Activated naive CD4-positive, alpha-beta T cell treated with anti-CD3 and anti-CD28 coated beads, Interleukin-2, amount 10 ng/mL, durations not matched to agents 7 days and 5 days (primary cell): Measurements from ENCODE around the gene PEX5.
"Not testable (repeated sequence)": the region's sequence is repeated elsewhere in the genome, so short reads cannot be mapped to it uniquely, and the experiment has no call there.

Experiments
- CTCF ChIA-PET: fragments of 350-600 bp; sonication (Branson Sonifier 250); formaldehyde crosslinking; loops from one replicate; lab custom pipeline; 2021; ENCODE audit warnings: antibody characterized with exemption; lab: Charles Lee
- DNase-seq: peaks from one replicate; pipeline ENCODE4 v3.0.0-alpha.2; 2020
- H3K27ac Mint-ChIP-seq: one replicate; pipeline ENCODE4 v1.8.0; 2021; ENCODE audit warnings: mild to moderate bottlenecking, moderate library complexity, mixed read lengths
- H3K27me3 Mint-ChIP-seq: one replicate; pipeline ENCODE4 v1.8.0; 2021; ENCODE audit warnings: mild to moderate bottlenecking, mixed read lengths
- H3K36me3 Mint-ChIP-seq: one replicate; pipeline ENCODE4 v1.8.0; 2021; ENCODE audit warnings: mixed read lengths
- H3K4me1 Mint-ChIP-seq: one replicate; pipeline ENCODE4 v1.8.0; 2021; ENCODE audit warnings: mixed read lengths
- H3K4me3 Mint-ChIP-seq: one replicate; pipeline ENCODE4 v1.8.0; 2021; ENCODE audit warnings: mild to moderate bottlenecking, moderate library complexity, mixed read lengths
- H3K9me3 Mint-ChIP-seq: one replicate; pipeline ENCODE4 v1.8.0; 2021; ENCODE audit warnings: mixed read lengths

PEX5 gene

DNA sequence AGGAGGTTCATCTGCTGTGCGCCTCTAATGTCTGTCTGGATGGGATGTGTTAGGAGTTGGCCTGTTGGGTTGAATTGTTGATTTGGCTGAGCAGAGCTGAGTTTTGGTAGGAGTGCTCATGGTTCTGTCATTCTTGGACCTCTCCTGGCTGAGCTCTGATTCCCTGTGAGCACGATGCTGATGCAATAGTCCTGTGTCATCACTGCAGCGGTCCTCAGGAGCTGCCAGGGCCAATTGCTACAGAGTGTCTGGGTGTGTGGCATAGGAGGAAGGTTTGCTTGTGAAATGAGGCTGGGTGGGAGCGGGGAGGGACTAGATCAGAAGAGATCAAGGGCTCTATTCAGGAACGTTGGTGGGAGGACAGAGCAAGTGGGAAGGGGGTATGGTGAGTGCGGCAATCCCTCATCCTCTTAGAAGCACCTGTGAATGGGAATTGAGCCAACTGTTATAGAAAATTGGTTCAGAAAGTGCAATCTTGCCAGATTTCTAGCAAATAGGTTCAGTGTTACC is 21.2 kb downstream of the PEX5 start:
- CTCF ChIA-PET = interaction anchor here (1.1 to 3.7 kb wide), 2 partner anchors 9 to 427 kb away, joined by 3 to 11 read pairs; no protein-coding TSS in a partner anchor
- Mint-ChIP-seq H3K27ac (no peak overlapping the region), H3K9me3 (peaks cover 9% of the 10 kb centered on the region), H3K4me1 (no peaks in the 10 kb centered on the region), H3K27me3 (no peaks in the 10 kb centered on the region), H3K36me3 (peaks cover 49% of the 10 kb centered on the region), H3K4me3 (no peak overlapping the region)
- no peak for DNase-seq

DNA sequence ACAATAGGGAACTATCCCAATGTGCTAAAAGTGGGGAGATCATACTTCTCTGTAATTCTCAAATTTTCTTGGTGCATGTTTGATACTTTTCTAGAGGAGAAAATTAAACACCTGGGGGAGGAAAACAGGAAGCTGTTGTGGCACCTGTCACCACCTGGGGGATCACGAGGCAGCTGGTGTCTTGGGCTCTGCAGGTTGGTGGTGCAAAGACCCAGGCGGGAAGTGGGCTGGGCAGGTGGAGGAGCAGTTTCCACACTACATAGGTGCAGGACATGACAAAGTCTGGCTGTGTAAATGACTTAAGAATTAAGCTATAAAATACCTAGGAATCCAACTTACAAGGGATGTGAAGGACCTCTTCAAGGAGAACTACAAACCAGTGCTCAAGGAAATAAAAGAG is 23.2 kb downstream of the PEX5 start:
- CTCF ChIA-PET = interaction anchor here (1.1 kb wide), 1 partner anchor 425 kb away, joined by 3 read pairs; no protein-coding TSS in a partner anchor

DNA sequence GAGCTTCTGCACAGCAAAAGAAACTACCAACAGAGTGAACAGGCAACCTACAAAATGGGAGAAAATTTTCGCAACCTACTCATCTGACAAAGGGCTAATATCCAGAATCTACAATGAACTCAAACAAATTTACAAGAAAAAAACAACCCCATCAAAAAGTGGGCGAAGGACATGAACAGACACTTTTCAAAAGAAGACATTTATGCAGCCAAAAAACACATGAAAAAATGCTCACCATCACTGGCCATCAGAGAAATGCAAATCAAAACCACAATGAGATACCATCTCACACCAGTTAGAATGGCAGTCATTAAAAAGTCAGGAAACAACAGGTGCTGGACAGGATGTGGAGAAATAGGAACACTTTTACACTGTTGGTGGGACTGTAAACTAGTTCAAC is 24.3 kb downstream of the PEX5 start:
- H3K27ac Mint-ChIP-seq, H3K9me3 Mint-ChIP-seq, H3K27me3 Mint-ChIP-seq, DNase-seq, H3K4me1 Mint-ChIP-seq, H3K4me3 Mint-ChIP-seq, CTCF ChIA-PET: not testable (repeated sequence)
- H3K36me3 Mint-ChIP-seq = peaks cover 32% of the 10 kb centered on the region

More for the DNA sequence above, 23.2 kb downstream of the PEX5 start:
- Mint-ChIP-seq H3K36me3 (peaks cover 39% of the 10 kb centered on the region), H3K9me3 (peaks cover 9% of the 10 kb centered on the region), H3K27me3 (peaks cover 4% of the 10 kb centered on the region), H3K4me1 (no peaks in the 10 kb centered on the region), H3K27ac (no peak overlapping the region), H3K4me3 (no peak overlapping the region)
- DNase-seq = no peak

DNA sequence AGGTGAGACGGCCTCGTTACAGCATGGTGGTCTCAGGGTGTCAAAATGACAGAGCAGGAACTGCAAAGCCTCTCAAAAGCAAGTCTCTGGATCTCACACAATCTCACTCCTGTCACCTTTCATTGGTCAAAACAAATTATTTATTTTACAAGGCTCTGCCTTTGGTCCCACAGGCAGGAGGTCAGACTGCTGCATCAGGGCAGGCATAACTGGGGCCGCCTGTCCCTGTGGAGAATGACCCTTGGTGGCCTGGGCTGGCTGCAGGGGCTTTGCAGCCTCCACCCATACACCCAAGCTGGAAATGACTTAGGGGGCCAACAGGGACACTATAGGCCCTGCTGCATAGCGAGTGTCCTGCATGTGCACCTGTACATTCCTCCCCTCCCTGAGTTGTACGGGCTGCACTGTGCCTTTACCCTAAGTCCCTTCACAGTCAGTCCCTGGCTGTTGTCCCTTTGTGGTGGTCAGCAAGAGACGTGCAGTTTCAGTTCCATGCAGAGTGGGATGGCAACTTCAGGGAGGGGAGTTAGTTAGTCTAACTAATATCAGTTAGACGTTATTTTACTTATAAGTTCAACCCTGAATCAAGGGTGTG is 28.1 kb downstream of the PEX5 start:
- H3K4me1 Mint-ChIP-seq = no peaks in the 10 kb centered on the region
- CTCF ChIA-PET = no interaction called here
- H3K9me3 Mint-ChIP-seq = peaks cover 3% of the 10 kb centered on the region
- H3K27me3 Mint-ChIP-seq = peaks cover 4% of the 10 kb centered on the region
- H3K27ac Mint-ChIP-seq = no peak overlapping the region
- no peak for DNase-seq
- peaks cover 3% of the 10 kb centered on the region for H3K36me3 Mint-ChIP-seq
- no peak overlapping the region for H3K4me3 Mint-ChIP-seq

DNA sequence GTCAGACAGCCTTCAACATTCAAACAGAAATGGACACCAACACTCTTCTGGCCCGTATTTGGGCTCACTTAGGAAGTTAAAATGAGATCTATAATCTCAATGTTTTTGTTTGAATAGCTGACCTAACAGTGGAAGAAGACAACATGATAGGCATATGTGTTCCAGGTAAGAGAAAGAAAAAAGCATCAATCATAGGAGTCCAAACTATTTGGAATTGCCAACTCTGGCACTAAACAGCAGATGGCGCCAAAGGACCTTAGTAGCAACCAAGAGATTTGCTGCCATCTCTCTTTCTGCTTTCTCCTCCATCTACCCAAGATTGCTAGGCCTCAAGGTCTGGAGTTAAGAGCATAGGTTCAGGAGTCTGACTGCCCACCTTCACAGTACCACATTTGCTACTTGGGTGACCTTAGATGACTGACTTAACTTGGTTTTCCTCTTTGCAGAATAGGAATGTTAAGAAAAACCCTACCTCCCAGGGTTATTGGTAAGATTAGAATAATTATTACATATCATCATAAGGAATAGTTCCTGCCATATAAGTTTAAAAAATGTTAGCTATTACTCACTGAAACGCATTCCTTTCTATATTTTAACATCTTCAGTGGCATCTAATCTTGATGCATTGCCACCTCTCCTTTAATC is 30.2 kb downstream of the PEX5 start:
- Mint-ChIP-seq H3K9me3 (peaks cover 2% of the 10 kb centered on the region), H3K4me3 (no peak overlapping the region), H3K36me3 (no peaks in the 10 kb centered on the region), H3K27ac (no peak overlapping the region), H3K27me3 (peaks cover 4% of the 10 kb centered on the region), H3K4me1 (no peaks in the 10 kb centered on the region)
- peak; percentile 82 for DNase-seq
- CTCF ChIA-PET = interaction anchor here (0.6 to 2.8 kb wide), 7 partner anchors 9 to 418 kb away, joined by 3 to 15 read pairs (median 3); no protein-coding TSS in a partner anchor

DNA sequence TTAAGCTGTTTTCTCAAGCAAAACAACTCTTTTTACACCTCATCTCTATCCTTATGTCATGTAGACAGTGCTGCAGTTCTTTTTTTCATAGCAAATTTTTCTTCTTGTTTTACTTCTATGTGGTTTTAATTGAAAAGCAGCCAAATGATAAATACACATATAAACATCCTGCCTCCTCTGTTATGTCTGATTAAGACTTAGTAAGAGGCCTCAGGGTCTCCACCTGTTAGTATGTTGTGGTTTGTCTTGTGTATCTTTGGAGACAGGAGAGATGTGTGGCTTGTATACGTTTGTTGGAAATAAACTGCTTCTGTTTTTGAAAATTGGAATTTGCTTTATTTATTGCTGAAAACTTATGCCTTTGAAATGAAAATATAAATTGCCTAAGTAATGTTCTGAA is 32.0 kb downstream of the PEX5 start:
- DNase-seq = no peak
- Mint-ChIP-seq H3K4me3 (no peak overlapping the region), H3K27ac (no peak overlapping the region), H3K9me3 (peaks cover 2% of the 10 kb centered on the region), H3K27me3 (peaks cover 4% of the 10 kb centered on the region), H3K4me1 (no peaks in the 10 kb centered on the region), H3K36me3 (no peaks in the 10 kb centered on the region)
- CTCF ChIA-PET = interaction anchor here (1.0 to 2.8 kb wide), 4 partner anchors 239 to 420 kb away, joined by 3 to 15 read pairs (median 6); no protein-coding TSS in a partner anchor

DNA sequence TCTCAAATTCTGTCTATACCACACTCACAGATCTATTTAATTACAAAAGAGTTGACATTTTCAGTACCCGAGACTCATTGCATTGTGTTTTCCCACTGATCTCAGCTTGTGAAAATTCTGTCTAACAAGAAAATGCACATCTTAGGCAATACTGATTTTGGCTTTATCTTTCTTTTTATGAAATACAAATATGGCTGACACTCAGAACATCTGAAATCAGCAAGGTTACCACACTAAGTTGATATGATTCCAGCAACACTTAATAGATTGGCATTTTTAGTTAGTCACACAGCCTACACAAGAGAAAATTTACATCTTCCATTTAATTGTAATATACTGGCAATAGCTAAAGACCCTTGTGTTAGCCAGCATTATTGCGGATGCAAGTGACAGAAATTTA is 40.3 kb downstream of the PEX5 start:
- CTCF ChIA-PET = no interaction called here
- H3K27ac Mint-ChIP-seq = no peak overlapping the region
- H3K9me3 Mint-ChIP-seq = peaks cover 4% of the 10 kb centered on the region
- H3K27me3 Mint-ChIP-seq = peaks cover 23% of the 10 kb centered on the region
- no peaks in the 10 kb centered on the region for H3K4me1 Mint-ChIP-seq
- no peak for DNase-seq
- no peak overlapping the region for H3K4me3 Mint-ChIP-seq
- H3K36me3 Mint-ChIP-seq = no peaks in the 10 kb centered on the region

DNA sequence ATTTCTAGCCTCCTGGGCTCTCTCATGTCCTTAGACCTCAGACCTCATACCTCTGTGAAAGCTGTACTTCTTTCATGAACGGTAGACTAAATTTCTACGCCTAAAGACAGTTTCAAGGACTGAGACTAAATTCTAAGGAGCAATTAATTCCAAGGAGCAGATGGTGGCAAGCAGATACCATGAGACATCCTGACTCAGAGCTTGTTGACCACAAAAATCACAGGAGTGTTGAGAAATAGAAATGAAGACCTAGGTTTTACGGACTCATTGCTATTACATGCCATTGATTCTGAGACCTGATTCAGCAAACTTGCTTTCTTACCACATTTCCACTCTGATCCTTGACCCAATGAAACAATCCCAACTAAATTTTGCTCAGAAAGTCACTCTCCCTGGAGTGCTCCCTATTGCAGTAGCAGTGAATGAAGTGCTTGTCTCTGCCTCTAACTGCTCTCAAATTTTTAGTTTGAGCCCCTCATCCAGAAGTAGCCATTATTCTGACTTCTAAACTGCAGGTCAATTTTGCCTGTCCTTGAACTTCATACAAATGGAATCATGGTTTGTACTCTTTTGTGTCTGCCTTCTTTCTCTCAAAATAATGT is 52.0 kb downstream of the PEX5 start:
- DNase-seq = no peak
- Mint-ChIP-seq H3K9me3 (no peaks in the 10 kb centered on the region), H3K36me3 (no peaks in the 10 kb centered on the region), H3K4me1 (peaks cover 3% of the 10 kb centered on the region), H3K27ac (no peak overlapping the region), H3K4me3 (no peak overlapping the region), H3K27me3 (peaks cover 12% of the 10 kb centered on the region)
- CTCF ChIA-PET = no interaction called here

DNA sequence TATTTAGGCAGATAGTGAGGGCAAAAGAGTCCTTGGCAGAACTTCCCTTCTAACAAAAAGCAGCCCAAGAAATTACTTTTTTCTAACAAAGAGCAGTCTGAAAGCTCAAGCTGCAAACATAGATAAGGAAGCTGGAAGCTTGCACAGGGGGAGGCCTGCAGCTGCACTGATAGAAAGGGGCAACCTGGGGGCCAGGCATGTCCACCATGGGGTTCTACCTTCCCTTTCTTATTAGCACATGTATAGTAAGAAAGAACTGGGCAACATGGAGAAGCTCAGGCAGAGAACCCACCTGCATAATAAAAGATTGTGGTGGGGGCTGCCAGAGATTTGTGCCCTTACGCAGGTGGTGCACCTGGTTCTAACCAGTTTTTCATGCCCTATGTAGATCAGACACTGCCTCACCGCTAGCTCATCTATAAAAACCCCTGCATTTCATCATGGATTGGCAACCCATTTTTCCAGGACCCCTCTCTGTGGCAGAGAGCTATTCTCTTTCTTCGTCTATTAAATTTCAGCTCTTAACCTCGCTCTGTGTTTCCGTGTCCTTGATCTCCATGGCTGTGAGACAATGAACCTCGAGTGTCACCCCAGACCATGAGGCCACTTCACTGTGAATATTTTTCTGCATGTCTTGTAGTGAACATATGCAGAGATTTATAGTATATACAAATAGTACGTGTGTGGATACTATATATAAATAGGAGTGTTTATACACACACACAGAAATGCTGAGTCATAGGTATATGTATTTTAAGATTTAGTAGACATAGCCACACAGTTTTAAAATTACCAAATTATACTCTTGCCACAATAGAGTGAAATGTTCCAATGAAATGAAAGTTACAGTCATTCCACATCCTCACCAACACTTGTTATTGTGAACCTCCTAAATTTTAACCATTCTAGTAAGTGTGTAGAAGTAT is 53.0 kb downstream of the PEX5 start:
- Mint-ChIP-seq H3K36me3 (no peaks in the 10 kb centered on the region), H3K9me3 (no peaks in the 10 kb centered on the region), H3K4me1 (peaks cover 3% of the 10 kb centered on the region), H3K4me3 (no peak overlapping the region), H3K27me3 (peaks cover 12% of the 10 kb centered on the region), H3K27ac (no peak overlapping the region)
- CTCF ChIA-PET = interaction anchor here (1.4 kb wide), 1 partner anchor 218 kb away, joined by 3 read pairs; no protein-coding TSS in a partner anchor
- no peak for DNase-seq

DNA sequence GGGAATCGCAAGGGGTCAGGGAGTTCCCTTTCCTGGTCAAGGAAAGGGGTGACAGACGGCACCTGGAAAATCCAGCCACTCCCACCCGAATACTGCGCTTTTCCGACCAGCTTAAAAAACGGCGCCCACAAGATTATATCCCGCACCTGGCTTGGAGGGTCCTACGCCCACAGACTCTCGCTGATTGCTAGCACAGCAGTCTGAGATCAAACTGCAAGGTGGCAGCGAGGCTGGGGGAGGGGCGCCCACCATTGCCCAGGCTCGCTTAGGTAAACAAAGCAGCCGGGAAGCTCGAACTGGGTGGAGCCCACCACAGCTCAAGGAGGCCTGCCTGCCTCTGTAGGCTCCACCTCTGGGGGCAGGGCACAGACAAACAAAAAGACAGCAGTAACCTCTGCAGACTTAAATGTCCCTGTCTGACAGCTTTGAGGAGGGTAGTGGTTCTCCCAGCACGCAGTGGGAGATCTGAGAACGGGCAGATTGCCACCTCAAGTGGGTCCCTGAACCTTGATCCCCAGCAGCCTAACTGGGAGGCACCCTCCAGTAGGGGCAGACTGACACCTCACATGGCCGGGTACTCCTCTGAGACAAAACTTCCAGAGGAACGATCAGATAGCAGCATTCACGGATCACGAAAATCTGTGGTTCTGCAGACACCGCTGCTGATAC is 62.0 kb downstream of the PEX5 start:
- H3K9me3 Mint-ChIP-seq, H3K27me3 Mint-ChIP-seq, CTCF ChIA-PET, H3K27ac Mint-ChIP-seq, H3K4me1 Mint-ChIP-seq, H3K4me3 Mint-ChIP-seq, H3K36me3 Mint-ChIP-seq, DNase-seq: not testable (repeated sequence)

DNA sequence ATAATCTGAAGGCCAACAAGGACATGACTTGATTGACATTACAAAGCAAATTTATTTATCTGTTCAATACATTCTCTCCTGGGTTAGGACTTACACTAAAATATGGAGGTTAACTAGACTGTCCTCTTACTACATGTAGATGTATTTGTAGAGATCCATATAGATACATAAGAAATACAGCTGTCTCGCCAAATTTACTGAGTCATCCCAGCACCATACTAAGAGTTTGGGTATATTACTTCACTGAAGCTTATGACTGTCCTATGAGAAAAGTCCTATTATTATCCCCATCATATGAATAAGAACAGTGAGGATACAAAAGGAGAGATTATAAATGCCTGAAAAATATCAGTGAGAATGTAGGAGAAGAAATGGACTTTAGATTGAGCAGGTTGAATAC is 69.6 kb downstream of the PEX5 start:
- no peak for DNase-seq
- Mint-ChIP-seq H3K4me1 (no peaks in the 10 kb centered on the region), H3K36me3 (no peaks in the 10 kb centered on the region), H3K27me3 (peaks cover 7% of the 10 kb centered on the region), H3K4me3 (no peak overlapping the region), H3K27ac (no peak overlapping the region), H3K9me3 (no peaks in the 10 kb centered on the region)
- CTCF ChIA-PET = no interaction called here
